ENCODE data around the gene ATP2A2. TPM values are rescaled to one million over a fixed set of nuclear protein-coding genes. Genes with fewer than 3 reads are reported as not detected.

The ATP2A2 gene
- total RNA-seq, 2 donors from 2014 or later, result 1,597 to 3,086 TPM

DNA sequence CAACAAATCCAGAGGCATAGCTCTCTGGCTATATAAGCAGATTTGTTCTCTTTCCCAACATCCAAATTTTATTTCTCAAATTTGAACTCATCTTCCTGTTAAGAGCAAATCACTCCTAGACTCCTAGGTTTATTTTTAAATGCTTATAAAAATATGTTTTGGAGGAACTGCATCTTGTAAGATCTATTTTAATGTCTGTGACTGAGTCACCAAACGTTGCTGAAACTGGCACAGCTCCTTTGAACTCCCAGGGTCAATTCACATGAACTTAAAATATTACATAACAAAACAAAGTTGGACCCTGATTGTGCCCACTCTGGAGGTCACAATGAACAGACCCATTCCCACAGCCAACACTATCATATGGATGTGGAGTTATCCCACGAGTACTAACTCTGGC is 98.6 kb downstream of the ATP2A2 start:
- H3K4me3 ChIP-seq, result no peak overlapping the region

DNA sequence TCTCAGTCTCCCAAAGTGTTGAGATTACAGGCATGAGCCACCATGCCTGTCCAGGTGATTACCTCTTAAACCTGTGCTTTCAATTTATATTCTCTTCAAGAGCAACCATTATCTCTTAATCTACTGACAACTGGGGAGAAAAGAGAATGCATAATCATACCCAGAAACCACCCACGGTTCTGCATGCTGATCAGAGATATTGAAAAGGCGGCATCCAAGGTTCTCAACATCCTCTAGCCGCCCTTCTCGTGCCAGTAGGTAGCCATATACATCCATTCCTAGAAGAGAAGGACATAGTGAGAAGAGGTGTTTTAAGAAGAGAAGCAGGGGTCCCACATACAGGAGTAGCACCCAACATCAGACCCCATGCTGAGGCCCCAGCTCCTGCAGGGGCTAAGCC is 101.6 kb downstream of the ATP2A2 start:
- no peak for DNase-seq (ENCODE audit: low spot score)
- Histone ChIP-seq H3K4me3 (no peak overlapping the region), H3K27ac (no peak overlapping the region), H3K36me3 (peaks cover 91% of the 10 kb centered on the region), H3K9me3 (no peaks in the 10 kb centered on the region), H3K27me3 (no peaks in the 10 kb centered on the region), H3K4me1 (no peaks in the 10 kb centered on the region)
- TF ChIP-seq, protein P1, sequence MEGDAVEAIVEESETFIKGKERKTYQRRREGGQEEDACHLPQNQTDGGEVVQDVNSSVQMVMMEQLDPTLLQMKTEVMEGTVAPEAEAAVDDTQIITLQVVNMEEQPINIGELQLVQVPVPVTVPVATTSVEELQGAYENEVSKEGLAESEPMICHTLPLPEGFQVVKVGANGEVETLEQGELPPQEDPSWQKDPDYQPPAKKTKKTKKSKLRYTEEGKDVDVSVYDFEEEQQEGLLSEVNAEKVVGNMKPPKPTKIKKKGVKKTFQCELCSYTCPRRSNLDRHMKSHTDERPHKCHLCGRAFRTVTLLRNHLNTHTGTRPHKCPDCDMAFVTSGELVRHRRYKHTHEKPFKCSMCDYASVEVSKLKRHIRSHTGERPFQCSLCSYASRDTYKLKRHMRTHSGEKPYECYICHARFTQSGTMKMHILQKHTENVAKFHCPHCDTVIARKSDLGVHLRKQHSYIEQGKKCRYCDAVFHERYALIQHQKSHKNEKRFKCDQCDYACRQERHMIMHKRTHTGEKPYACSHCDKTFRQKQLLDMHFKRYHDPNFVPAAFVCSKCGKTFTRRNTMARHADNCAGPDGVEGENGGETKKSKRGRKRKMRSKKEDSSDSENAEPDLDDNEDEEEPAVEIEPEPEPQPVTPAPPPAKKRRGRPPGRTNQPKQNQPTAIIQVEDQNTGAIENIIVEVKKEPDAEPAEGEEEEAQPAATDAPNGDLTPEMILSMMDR (IDR thresholded peaks at IDR 0.05), result no peak

More for the DNA sequence above, 98.6 kb downstream of the ATP2A2 start:
- DNase-seq (ENCODE audit: low spot score), result no peak
- Histone ChIP-seq H3K27me3 (no peaks in the 10 kb centered on the region), H3K27ac (peak overlapping the region in 1 of 2 donors; percentile 23), H3K4me1 (no peaks in the 10 kb centered on the region), H3K9me3 (no peaks in the 10 kb centered on the region), H3K36me3 (peaks cover 90% of the 10 kb centered on the region)
- TF ChIP-seq, protein P1 (IDR thresholded peaks at IDR 0.05), result no peak

Other genes with a start within 250 kb of the ATP2A2 start
- 1 to 10 TPM; 8.6 to 9.0 TPM for gene C12orf76, start 232.7 kb upstream of the ATP2A2 start, total RNA-seq
- 10 to 100 TPM in 1 of 2 donors, 1 to 10 TPM in 1; 7.5 to 12.0 TPM for gene IFT81, start 156.9 kb upstream of the ATP2A2 start, total RNA-seq
- 10 to 100 TPM; 30.4 to 30.9 TPM for gene ANAPC7, start 122.5 kb downstream of the ATP2A2 start, total RNA-seq
- 100 to 1,000 TPM in 1 of 2 donors, 10 to 100 TPM in 1; 96.4 to 138 TPM for gene ARPC3, start 169.1 kb downstream of the ATP2A2 start, total RNA-seq
- gene GPN3, start 187.0 kb downstream of the ATP2A2 start, total RNA-seq, result 10 to 100 TPM; 18.7 to 22.0 TPM
- 1 to 10 TPM; 6.9 to 10.0 TPM for gene FAM216A, start 187.6 kb downstream of the ATP2A2 start, total RNA-seq
- 10 to 100 TPM; 65.7 to 96.1 TPM for gene VPS29, start 220.9 kb downstream of the ATP2A2 start, total RNA-seq
- gene RAD9B, start 221.1 kb downstream of the ATP2A2 start, total RNA-seq, result 1 to 10 TPM in 1 of 2 donors, under 1 TPM in 1; 0.26 to 1.2 TPM